ENCODE measurements around the gene FCN1. TPM values are rescaled to one million over a fixed set of nuclear protein-coding genes. Genes with fewer than 3 reads are reported as not detected.

Gene FCN1
- total and polyA plus RNA-seq, 2 of the 8 experiments (the other 6 are each of a cell fraction or from before 2014, with no cell fraction given): not detected

GRCh38 chr9:134961331-134962064 is 43.8 kb upstream of the FCN1 start (continued):
- TF ChIP-seq TBP (IDR thresholded peaks at IDR 0.05; ENCODE audit: low read depth, low read length) (no peak), CEBPB (IDR thresholded peaks at IDR 0.05; ENCODE audit: low read depth, low read length) (no peak), BACH1 (IDR thresholded peaks at IDR 0.05; ENCODE audit: low read length) (no peak), TCF12 (IDR thresholded peaks at IDR 0.05; ENCODE audit: low read depth, low read length) (no peak), CBX8 (IDR thresholded peaks at IDR 0.05; ENCODE audit: borderline replicate concordance, low read depth, low read length) (no peak), NRF1 (IDR thresholded peaks at IDR 0.05; ENCODE audit: low read depth, low read length) (no peak), MAX (IDR thresholded peaks at IDR 0.05) (no peak), EP300 (IDR thresholded peaks at IDR 0.05; ENCODE audit: borderline replicate concordance in 1 of 2, low read depth in 2 of 2, low read length in 2 of 2) (no peak)

Data from H1 (cell line).